ENCODE results near the gene CNPY1. TPM values are rescaled to one million over a fixed set of nuclear protein-coding genes. Genes with fewer than 3 reads are reported as not detected.

The CNPY1 gene
- polyA plus RNA-seq, 2 of the 4 experiments (the other 2 are of a cell fraction): not detected

- no peak overlapping the region for H3K4me2 ChIP-seq
- no peak for DNase-seq (ENCODE audit: low read depth in 1 of 2, low spot score in 1 of 2)
- H3K4me1 ChIP-seq: no peaks in the 10 kb centered on the region
- H3K27ac ChIP-seq: no peak overlapping the region
- no peak for ATAC-seq
- ChIA-PET CTCF (interaction anchor here (0.9 to 1.8 kb wide), 2 partner anchors 13 to 19 kb away, joined by 3 to 5 read pairs; no protein-coding TSS in a partner anchor), POLR2A (no interaction called here)
- FAIRE-seq: no peak
- WGBS (ENCODE audit: missing lambda C conversion rate): 66% methylated on average over 13 of the region's 13 CpGs
- TF ChIP-seq RCOR1 (IDR thresholded peaks at IDR 0.05; ENCODE audit: low read depth, low read length) (no peak), ZFP36 (IDR thresholded peaks at IDR 0.05; ENCODE audit: borderline replicate concordance, partially characterized antibody) (no peak), POLR2AphosphoS2 (conservative IDR thresholded peaks at IDR 0.05; ENCODE audit: low read length) (no peak), HDAC2 (IDR thresholded peaks at IDR 0.05) (no peak), HOXB13 (CRISPR knock-in tag; IDR thresholded peaks at IDR 0.05; ENCODE audit: low read depth) (no peak), TP53 (CRISPR knock-in tag; IDR thresholded peaks at IDR 0.05) (no peak), HOXB5 (CRISPR knock-in tag; IDR thresholded peaks at IDR 0.05) (no peak), JUN (IDR thresholded peaks at IDR 0.05) (no peak), CBX8 (IDR thresholded peaks at IDR 0.05) (no peak), EP300 (IDR thresholded peaks at IDR 0.05) (no peak), CHD2 (IDR thresholded peaks at IDR 0.05; ENCODE audit: low read length, partially characterized antibody) (no peak), PHF8 (IDR thresholded peaks at IDR 0.05; ENCODE audit: borderline replicate concordance, low read depth) (no peak), MAX (IDR thresholded peaks at IDR 0.05) (no peak), RAD21 (conservative IDR thresholded peaks at IDR 0.05 in 1 of 2, IDR thresholded peaks at IDR 0.05 in 1 of 2) (no peak), SREBF2 (IDR thresholded peaks at IDR 0.05) (no peak), MAFK (IDR thresholded peaks at IDR 0.05; ENCODE audit: partially characterized antibody) (no peak)
- TF ChIP-seq, protein P1, sequence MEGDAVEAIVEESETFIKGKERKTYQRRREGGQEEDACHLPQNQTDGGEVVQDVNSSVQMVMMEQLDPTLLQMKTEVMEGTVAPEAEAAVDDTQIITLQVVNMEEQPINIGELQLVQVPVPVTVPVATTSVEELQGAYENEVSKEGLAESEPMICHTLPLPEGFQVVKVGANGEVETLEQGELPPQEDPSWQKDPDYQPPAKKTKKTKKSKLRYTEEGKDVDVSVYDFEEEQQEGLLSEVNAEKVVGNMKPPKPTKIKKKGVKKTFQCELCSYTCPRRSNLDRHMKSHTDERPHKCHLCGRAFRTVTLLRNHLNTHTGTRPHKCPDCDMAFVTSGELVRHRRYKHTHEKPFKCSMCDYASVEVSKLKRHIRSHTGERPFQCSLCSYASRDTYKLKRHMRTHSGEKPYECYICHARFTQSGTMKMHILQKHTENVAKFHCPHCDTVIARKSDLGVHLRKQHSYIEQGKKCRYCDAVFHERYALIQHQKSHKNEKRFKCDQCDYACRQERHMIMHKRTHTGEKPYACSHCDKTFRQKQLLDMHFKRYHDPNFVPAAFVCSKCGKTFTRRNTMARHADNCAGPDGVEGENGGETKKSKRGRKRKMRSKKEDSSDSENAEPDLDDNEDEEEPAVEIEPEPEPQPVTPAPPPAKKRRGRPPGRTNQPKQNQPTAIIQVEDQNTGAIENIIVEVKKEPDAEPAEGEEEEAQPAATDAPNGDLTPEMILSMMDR (IDR thresholded peaks at IDR 0.05): no peak
- TF ChIP-seq, protein P2, sequence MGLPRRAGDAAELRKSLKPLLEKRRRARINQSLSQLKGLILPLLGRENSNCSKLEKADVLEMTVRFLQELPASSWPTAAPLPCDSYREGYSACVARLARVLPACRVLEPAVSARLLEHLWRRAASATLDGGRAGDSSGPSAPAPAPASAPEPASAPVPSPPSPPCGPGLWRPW (IDR thresholded peaks at IDR 0.05): no peak
- TF ChIP-seq, protein P3, sequence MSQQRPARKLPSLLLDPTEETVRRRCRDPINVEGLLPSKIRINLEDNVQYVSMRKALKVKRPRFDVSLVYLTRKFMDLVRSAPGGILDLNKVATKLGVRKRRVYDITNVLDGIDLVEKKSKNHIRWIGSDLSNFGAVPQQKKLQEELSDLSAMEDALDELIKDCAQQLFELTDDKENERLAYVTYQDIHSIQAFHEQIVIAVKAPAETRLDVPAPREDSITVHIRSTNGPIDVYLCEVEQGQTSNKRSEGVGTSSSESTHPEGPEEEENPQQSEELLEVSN (IDR thresholded peaks at IDR 0.05; ENCODE audit: borderline replicate concordance, low read depth): no peak
- no peak overlapping the region for H3K4me3 ChIP-seq
- no peaks in the 10 kb centered on the region for H3K9me3 ChIP-seq
These were observed 33.2 kb upstream of the CNPY1 start for GRCh38 chr7:155579565-155579964.

GRCh38 chr7:155578016-155578415, 31.7 kb upstream of the CNPY1 start:
- 74% methylated on average over 13 of the region's 13 CpGs for WGBS (ENCODE audit: missing lambda C conversion rate)
- DNase-seq (ENCODE audit: low read depth in 1 of 2, low spot score in 1 of 2) (no peak), FAIRE-seq (no peak), ATAC-seq (no peak)
- Histone ChIP-seq H3K27ac (no peak overlapping the region), H3K4me2 (no peak overlapping the region), H3K4me3 (no peak overlapping the region), H3K4me1 (no peaks in the 10 kb centered on the region), H3K9me3 (no peaks in the 10 kb centered on the region)
- CTCF ChIA-PET: interaction anchor here (1.0 to 1.8 kb wide), 2 partner anchors 14 to 21 kb away, joined by 3 to 5 read pairs; no protein-coding TSS in a partner anchor
- POLR2A ChIA-PET: no interaction called here
- TF ChIP-seq CEBPB (IDR thresholded peaks at IDR 0.05): no peak
- no peak for TF ChIP-seq ZSCAN20 (CRISPR knock-in tag; IDR thresholded peaks at IDR 0.05)

DNA sequence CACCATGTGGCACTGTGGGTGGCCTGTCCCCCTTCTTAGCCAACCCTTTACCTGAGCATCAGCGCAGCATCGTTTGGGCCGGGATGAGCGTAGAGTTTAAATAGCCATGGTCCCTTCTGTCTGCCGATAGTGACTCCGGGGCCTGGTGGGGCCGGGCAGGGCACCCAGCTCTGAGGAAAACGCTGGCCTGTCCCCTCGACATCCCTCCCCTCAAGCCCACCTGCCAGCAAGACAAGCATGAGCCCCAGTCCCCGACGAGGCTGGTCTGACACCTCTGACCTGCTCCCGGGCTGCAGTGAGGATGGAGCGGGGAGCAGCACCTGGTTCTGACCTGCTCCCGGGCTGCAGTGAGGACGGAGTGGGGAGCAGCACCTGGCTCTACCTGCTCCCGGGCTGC, 31.1 kb upstream of the CNPY1 start:
- FAIRE-seq (no peak), DNase-seq (ENCODE audit: low read depth in 1 of 2, low spot score in 1 of 2) (no peak), ATAC-seq (no peak)
- no peaks in the 10 kb centered on the region for H3K9me3 ChIP-seq
- H3K27ac ChIP-seq: no peak overlapping the region
- H3K4me2 ChIP-seq: no peak overlapping the region
- H3K4me1 ChIP-seq: no peaks in the 10 kb centered on the region
- TF ChIP-seq JUNB (IDR thresholded peaks at IDR 0.05) (no peak), POLR2AphosphoS2 (conservative IDR thresholded peaks at IDR 0.05; ENCODE audit: low read length) (no peak), PBX3 (IDR thresholded peaks at IDR 0.05) (no peak), MAZ (IDR thresholded peaks at IDR 0.05; ENCODE audit: borderline replicate concordance, low read depth, low read length) (no peak), ZC3H11A (IDR thresholded peaks at IDR 0.05) (no peak)
- 71% methylated on average over 13 of the region's 16 CpGs for WGBS (ENCODE audit: missing lambda C conversion rate)
- CTCF ChIA-PET: interaction anchor here (1.1 kb wide), 1 partner anchor 22 kb away, joined by 4 read pairs; no protein-coding TSS in a partner anchor
- no peak overlapping the region for H3K4me3 ChIP-seq
- POLR2A ChIA-PET: no interaction called here
